Spleen (tissue), 10 donors: ENCODE data around the gene FOLH1. TPM values are rescaled to one million over a fixed set of nuclear protein-coding genes. Genes with fewer than 3 reads are reported as not detected.

Source experiments
- polyA plus RNA-seq, 3 donors: library from polyadenylated mRNA; stranded (reverse); fragments of 200-250 nt; gene quantifications; one replicate each; pipeline ENCODE4 v1.2.1, GENCODE V29; 2013
- total RNA-seq, 7 donors: library from RNA; depleted of rRNA in 3 of 7; stranded (reverse); fragments of >200 nt in 3 of 7; fragmentation: NEBNext Ultra II Directional in 4 of 7; extraction: Animal tissue kit (Norgen Biotek cat#: 25700) in 4 of 7; gene quantifications; one replicate each; pipeline versions ENCODE4 v1.1.0 to v1.2.1, GENCODE V29; 2016 to 2021
- donor health status: healthy with polysubstance abuse.
- donor health status: DM: no; HTN: no; CAD: no; lungs with moderate emphysema.
- donor health status: DM: no; HTN: no; CAD: no.
- donor health status: Bipolar disorder and iron deficiency.
- donor health status: healthy.
- donor health status: DM: no; HTN: no; CAD: no.
- donor health status: DM: yes; HTN: yes; CAD: no.

FOLH1 gene
- total and polyA plus RNA-seq, 10 donors = 1.2 to 14.0 (median 3.9) TPM

Other genes with a start within 250 kb of the FOLH1 start
- not detected for gene TRIM51G, start 224.7 kb downstream of the FOLH1 start, total RNA-seq
- gene TRIM51G, start 224.7 kb downstream of the FOLH1 start, polyA plus RNA-seq = not detected
- not detected for gene TRIM49B, start 179.8 kb downstream of the FOLH1 start, total RNA-seq
- gene TRIM49B, start 179.8 kb downstream of the FOLH1 start, polyA plus RNA-seq = not detected
- not detected for gene TRIM64C, start 149.5 kb downstream of the FOLH1 start, total RNA-seq
- not detected for gene TRIM64C, start 149.5 kb downstream of the FOLH1 start, polyA plus RNA-seq